ENCODE measurements around the gene HAP1. TPM values are rescaled to one million over a fixed set of nuclear protein-coding genes. Genes with fewer than 3 reads are reported as not detected.

HAP1 gene
- total and polyA plus RNA-seq, 2 of the 8 experiments (the other 6 are each of a cell fraction or from before 2014, with no cell fraction given) = 2.3 to 3.6 TPM

DNA sequence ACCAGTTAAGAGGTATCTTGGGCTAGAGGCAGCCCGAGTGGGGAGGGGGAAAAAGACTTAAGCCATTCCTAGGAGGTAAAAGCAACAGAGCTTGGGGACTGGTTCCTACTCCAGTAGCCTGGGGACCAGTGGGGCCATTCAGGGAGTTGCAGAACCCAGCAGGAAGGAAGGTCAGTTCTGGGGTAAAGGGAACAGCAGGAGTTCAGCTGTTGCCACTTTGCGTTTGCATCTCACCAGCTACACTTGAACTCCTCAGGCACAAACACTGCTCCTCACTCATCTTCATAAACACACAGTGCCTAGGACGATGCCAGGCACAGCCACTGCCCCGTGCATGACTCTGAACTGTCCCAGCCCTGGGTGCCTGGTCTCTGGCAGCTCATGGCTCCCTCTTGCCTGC lies 4.0 kb downstream of the HAP1 start (continued):
- TF ChIP-seq TCF12 (IDR thresholded peaks at IDR 0.05; ENCODE audit: low read depth, low read length) = no peak
- TF ChIP-seq GTF2F1 (IDR thresholded peaks at IDR 0.05; ENCODE audit: borderline replicate concordance, low read depth, low read length) = no peak
- no peak for TF ChIP-seq CHD2 (IDR thresholded peaks at IDR 0.05; ENCODE audit: low read length)
- TF ChIP-seq, protein P1, sequence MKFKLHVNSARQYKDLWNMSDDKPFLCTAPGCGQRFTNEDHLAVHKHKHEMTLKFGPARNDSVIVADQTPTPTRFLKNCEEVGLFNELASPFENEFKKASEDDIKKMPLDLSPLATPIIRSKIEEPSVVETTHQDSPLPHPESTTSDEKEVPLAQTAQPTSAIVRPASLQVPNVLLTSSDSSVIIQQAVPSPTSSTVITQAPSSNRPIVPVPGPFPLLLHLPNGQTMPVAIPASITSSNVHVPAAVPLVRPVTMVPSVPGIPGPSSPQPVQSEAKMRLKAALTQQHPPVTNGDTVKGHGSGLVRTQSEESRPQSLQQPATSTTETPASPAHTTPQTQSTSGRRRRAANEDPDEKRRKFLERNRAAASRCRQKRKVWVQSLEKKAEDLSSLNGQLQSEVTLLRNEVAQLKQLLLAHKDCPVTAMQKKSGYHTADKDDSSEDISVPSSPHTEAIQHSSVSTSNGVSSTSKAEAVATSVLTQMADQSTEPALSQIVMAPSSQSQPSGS (IDR thresholded peaks at IDR 0.05; ENCODE audit: low read length) = no peak
- TF ChIP-seq GABPA (IDR thresholded peaks at IDR 0.05; ENCODE audit: borderline replicate concordance, insufficient read depth, low read length) = no peak

All from H1 (cell line).